Measurements from ENCODE around the gene ALOXE3.

Gene ALOXE3

GRCh38 chr17:8153957-8154607 is 35.8 kb upstream of the ALOXE3 start:
- peak; percentile 98 for DNase-seq (ENCODE audit: low spot score)

GRCh38 chr17:8153525-8153956 is 35.2 kb upstream of the ALOXE3 start:
- DNase-seq (ENCODE audit: low spot score): peak; percentile 51

DNA sequence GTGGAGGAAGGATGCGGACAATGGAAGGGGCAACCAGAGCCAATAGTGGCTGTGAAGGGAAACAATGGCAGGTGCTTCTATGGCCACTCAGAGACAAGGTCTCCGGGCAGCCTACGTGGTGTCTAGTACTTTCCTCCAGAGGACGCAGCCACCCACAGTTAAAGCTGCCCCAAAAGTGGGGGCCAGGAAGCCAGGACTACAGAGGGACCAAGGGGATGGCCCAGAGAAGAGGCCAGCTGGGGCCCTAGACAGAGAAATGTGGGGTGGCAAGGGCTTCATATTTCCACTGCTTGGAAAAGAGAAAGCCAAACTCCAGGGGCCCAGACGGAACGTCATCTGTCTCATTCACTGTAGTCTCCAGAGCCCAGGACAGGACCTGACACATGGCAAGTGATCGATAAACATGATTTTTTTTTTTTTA is 34.7 kb upstream of the ALOXE3 start:
- DNase-seq (ENCODE audit: low spot score): no peak

DNA sequence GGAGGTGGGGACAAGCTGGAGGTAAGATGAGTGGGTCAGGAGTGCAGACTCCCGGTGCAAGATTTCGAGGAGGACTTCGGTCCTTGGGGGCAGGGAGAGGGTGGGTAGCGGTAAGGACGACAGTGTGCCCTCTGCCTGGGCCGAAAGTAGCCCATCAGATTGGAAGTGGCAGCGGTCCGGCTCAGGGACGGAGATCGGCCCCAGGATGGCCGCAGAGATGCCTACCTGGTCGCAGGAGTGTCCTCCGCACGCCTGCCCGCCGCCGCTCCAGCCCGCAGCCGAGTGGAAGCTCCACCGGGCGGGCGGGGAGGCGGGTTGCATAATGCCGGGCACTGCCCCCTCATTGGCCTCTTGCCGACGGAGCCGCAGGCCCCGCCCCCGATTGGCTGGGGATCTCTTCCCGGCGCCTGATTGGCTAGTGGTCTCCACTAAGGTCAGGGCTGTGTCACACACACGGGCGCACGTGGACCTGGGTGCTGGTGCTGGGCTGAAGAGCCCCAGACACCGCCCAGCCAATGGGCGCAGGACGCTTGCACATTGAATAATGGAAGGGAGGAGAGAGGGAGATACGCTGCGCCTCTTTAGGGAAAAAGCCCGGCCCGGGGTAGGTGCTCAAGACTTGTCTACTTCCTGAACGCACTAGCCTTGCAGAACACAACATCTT is 33.9 kb upstream of the ALOXE3 start, which contains the start of gene PER1:
PER1 (minus strand) TSS at position 293 of the 664 bp plus-strand sequence. CDS start 1,698 bp downstream, outside the sequence.
- DNase-seq (ENCODE audit: low spot score): peak; percentile 96

- peak; percentile 38 for DNase-seq (ENCODE audit: low spot score)
These were observed 33.4 kb upstream of the ALOXE3 start for GRCh38 chr17:8151641-8152111.

DNA sequence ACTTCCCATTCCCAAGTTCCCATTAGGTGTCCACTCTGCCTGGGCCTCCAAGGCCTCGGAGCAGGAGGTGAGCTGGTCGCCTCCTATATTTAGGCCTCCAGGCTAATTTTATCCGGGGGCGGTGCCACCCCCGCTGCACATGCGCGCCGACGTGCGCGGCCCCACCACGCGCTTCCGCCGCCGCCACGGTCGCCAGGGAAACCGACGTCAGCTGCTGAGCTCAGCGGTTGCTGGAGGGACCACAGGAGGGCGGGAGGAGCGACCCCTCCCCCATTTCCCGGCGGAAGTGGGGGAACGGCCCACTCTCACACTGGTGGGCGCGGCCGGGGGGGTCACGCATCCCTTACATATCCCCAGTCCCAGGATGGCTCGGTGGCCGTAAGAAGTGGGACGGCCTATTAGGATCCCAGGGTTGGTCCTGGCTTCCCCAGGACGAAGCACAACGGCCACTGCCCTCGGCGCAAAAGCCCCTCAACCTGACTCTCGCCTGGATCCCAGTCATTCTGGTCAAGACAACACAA is 32.9 kb upstream of the ALOXE3 start:
- DNase-seq (ENCODE audit: low spot score): peak; percentile 67

GRCh38 chr17:8150194-8151119 is 32.1 kb upstream of the ALOXE3 start:
- DNase-seq (ENCODE audit: low spot score): no peak

GRCh38 chr17:8149419-8150193 is 31.3 kb upstream of the ALOXE3 start:
- no peak for DNase-seq (ENCODE audit: low spot score)

DNA sequence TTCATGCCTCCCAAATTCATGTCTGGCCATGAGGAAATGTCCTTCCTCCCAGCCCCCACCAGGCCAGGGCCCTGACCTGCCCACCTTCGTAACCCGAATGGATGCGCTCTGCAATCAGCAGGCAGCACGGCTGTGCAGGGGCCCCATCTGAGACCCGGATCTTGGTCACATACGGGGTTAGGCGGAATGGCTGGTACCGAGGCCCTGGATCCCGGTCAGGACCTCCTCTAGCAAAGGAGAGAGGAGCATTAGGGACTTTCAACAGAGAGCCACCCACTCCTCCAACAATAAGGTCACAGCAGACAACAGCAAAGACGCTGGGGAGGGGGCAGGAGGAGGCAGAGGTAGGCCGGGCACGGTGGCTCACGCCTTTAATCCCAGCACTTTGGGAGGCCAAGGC is 30.2 kb upstream of the ALOXE3 start:
- DNase-seq (ENCODE audit: low spot score): no peak

DNA sequence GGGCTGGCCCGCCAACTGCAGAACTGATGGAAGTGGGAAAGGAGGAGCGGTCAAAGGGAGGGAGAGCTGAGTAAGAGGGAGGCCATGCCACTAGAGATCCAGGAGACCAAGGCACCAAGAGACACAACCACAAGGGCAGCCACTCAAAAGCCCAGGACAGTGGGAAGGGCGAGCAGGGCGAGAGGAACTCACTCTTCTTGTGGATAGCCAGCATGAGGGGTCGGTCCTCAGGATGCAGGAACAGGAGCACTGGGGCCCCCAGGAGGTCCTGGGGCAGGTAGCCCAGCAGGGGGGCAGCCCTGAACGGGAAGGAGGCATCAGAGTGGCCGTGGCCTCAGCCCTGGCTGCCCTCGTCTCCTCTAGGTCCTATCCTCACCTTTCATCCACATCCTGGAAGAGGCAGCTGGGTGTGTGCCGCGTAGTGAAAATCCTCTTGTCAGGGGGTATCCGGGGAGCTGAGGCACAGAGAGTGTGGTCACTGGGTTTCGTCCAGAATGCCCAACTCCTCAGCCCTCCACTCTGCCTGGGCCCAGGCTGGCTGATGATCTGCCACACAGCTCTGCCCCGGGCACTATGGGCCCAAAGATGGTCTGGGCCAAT is 29.6 kb upstream of the ALOXE3 start:
- no peak for DNase-seq (ENCODE audit: low spot score)

- DNase-seq (ENCODE audit: low spot score): no peak
These were observed 29.0 kb upstream of the ALOXE3 start for GRCh38 chr17:8147141-8147804.

DNA sequence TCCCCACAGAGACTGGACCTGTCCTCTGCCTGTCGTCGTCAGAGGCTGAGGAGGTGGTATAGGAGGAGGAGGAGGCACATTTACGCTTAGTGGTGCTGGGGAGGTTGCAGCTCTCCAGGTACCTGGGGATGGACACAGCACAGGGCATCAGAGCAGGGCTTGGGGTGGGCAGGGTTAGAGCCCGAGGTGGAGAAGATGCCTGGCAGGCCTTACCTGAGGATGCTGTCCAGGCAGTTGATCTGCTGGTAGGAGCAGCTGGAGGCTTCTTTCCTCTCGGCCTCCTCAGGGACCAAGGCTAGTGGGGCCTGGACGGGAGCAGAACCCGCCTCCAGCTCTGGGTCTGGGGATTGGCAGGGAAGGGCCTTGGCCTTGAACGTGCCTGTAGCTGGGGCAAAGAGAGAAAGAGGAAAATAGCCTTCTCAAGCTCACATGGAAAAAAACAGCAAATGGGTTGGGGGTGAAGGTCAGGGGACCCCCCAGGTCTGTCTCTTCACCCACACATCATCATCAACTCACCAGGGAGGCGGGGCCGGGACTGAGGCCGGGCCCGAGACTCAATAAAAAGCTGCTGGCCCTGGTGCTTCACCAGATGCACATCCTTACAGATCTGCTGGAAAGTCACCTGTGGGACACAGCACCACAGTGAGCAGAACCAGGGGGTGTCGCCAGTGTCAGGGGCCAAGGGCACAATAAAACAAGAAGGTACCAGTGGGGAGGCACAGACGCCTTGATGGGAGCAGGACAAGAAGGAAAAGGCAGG is 28.2 kb upstream of the ALOXE3 start:
- DNase-seq (ENCODE audit: low spot score): no peak

GRCh38 chr17:8145811-8146210 is 27.5 kb upstream of the ALOXE3 start:
- no peak for DNase-seq (ENCODE audit: low spot score)

DNA sequence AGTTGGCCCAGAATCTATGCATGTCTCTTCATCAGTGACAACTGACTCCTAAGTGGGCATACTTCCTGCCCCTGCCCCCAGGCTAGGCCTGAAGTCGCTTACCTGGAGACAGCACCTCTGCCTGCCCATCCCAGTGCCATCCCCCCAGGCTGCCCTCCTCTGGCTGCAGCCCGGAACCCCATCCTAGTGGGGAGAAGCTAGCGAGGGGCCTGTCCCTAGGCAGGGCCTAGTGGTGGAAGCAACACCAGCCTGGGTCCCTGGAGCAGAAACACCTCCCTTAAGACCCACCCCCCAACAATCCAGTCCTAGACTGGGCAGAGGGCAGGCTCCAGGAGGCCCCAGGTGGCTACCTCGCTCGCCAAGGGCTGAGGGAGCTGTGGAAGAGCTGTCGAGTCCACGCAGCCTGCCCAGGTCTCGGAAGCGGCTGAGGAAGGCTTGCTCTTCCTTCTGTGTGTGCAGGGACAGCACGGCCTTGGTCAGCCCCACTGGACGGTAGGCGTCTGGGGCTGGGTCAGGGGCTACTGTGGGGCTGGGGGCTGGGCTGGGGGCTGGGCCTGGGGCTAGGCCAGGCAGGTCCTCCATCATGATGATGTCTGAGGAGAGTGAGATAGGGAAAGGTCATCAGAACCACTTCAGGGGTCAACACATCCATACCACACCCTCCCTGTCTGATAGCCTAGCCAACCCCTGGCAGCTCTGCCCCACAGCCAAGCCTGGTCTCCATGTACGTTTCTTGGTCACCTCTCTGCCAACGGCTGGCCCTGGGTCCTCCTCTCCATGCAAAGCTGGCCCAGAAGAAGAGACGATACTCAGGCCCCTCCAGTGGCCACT is 26.3 kb upstream of the ALOXE3 start:
- DNase-seq (ENCODE audit: low spot score): no peak

DNA sequence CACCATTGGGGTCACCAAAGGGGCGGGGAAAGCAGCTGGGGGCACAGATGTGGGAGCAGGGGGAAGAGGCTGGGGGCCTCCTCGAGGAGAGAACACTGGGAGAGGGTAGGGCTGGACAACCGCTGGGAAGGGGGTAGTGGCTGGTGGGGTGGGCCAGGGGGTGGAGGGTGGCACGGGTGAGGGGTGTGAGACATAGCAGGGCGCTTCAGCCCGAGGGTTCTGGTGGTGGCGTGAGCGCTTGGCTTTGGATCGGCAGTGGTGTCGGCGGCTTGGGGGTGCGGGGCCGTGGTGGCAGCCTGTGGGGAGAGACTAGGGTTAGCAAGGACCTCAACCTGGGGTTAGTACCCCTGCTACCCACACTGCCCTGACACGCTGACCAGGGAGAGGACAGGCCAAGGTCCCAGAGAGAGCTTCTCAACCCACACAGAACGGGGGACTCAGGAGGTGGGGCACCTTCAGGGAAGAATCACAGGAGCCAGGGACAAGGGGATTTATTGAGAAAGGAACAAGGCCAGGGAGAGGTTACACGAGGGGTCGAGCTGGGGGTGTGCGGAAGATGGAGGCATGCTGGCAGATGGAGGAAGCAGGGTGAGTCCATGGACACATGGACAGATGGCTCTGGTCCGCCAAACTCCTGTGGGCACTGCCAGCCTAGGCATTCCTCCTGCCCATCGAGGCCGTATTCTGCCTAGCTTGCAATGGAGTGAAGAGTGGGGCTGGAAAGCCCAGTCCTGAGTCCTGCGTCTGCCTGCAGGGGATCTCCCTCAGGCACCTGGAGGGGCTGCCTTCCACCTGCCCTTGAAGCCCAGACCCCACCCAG is 25.5 kb upstream of the ALOXE3 start:
- DNase-seq (ENCODE audit: low spot score): no peak

DNA sequence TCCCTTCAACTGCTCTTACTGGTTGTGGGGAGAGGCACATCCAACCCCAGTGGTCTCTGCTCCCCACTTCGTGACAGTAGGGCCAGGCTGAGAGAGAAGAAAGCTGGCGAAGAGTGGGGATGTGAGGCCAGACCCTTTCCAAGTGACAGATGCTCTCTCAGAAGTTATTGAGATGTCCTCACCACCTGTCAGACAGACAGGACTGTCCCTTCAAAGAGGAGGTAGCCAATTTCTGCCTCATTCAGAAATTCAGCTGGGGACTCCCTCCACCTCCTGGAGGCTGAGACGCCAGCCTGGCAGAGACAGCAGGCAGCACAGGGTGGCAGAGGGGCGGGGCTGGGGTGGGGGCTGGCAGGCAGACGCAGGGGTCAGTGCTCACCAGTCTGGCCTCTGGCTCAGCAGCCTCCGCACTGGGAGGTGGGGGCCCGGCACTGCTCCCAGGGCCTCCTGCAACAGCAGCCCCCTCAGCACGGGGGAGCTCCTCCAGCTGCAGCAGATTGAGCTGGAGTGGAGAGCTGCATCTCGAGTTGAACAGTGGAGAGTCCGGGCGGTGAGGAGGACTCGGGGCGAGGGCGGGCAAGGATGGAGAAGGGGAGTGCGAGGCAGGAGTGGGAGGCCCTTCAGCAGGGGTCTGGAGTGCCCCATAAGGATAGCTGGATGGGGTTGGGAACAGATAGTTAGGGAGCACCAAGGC is 24.7 kb upstream of the ALOXE3 start:
- DNase-seq (ENCODE audit: low spot score): no peak

- DNase-seq (ENCODE audit: low spot score): no peak
These were observed 24.0 kb upstream of the ALOXE3 start for GRCh38 chr17:8142158-8142886.
